OCI-LY7 (cell line): Measurements from ENCODE around the gene UBE2Q2.

Source experiments
- EZH2phosphoT487 ChIP-seq: fragments of 200-600 bp; sonication (generic); IDR thresholded peaks from 2 replicates; pipeline ENCODE4 v1.6.1; 2018; ENCODE audit warnings: low read depth, borderline replicate concordance, mild to moderate bottlenecking, mixed run types, antibody characterized with exemption, low read length, moderate library complexity, mixed read lengths
- TF ChIP-seq, protein P1 (sequence below): fragments of 200-600 bp; sonication (generic); conservative IDR thresholded peaks from 2 replicates; pipeline ENCODE4 v1.5.1; 2014; ENCODE audit warnings: mild to moderate bottlenecking, antibody characterized with exemption, low read length, moderate library complexity, mixed read lengths

DNA sequence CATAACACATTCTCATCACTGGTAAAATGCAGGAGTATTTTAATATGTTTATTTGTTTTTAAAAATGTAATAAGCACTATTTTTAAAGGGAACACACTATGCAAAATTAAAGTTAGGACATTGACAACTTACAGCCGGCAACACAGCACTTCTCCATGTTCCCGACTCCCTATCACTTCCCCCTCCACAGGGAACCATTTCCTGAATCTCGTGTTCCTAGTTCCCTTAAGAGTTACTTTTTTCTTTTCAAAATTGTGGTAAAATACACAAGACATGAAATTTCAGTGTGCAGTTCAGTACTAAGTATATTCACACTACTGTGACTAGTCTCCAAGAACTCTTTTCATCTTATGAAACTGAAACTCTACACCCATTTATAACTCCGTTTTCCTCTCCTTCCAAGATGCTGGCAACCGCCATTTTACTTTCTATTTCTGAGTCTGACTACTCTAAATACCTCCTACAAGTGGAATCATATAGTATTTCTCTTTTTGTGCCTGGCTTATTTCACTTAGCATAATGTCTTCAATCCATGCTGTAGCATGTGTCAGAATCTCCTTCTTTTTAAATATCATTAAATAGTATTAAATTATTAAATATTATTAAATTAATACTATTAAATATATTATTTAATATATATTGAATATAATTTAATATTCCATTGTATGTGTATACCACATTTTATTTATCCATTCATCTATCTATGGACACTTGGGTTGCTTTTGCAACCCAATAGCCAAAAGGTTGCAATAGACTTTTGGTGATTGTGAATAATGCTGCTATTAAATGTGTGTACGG lies 25.9 kb upstream of the UBE2Q2 start:
- no peak for TF ChIP-seq EZH2phosphoT487
- TF ChIP-seq, protein P1, sequence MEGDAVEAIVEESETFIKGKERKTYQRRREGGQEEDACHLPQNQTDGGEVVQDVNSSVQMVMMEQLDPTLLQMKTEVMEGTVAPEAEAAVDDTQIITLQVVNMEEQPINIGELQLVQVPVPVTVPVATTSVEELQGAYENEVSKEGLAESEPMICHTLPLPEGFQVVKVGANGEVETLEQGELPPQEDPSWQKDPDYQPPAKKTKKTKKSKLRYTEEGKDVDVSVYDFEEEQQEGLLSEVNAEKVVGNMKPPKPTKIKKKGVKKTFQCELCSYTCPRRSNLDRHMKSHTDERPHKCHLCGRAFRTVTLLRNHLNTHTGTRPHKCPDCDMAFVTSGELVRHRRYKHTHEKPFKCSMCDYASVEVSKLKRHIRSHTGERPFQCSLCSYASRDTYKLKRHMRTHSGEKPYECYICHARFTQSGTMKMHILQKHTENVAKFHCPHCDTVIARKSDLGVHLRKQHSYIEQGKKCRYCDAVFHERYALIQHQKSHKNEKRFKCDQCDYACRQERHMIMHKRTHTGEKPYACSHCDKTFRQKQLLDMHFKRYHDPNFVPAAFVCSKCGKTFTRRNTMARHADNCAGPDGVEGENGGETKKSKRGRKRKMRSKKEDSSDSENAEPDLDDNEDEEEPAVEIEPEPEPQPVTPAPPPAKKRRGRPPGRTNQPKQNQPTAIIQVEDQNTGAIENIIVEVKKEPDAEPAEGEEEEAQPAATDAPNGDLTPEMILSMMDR = no peak
